ENCODE data around the gene RSPRY1. TPM values are rescaled to one million over a fixed set of nuclear protein-coding genes. Genes with fewer than 3 reads are reported as not detected.

RSPRY1 gene
- total RNA-seq, 1 donor from 2014 or later = 44.7 TPM

Other genes starting within 250 kb of the RSPRY1 start
- gene CETP, start 224.4 kb upstream of the RSPRY1 start, total RNA-seq = 0.42 TPM
- 50.1 TPM for gene NLRC5, start 196.8 kb upstream of the RSPRY1 start, total RNA-seq
- gene CPNE2, start 93.7 kb upstream of the RSPRY1 start, total RNA-seq = 19.8 TPM
- gene PSME3IP1, start 290 bp upstream of the RSPRY1 start, total RNA-seq = 122 TPM
- gene ARL2BP, start 58.9 kb downstream of the RSPRY1 start, total RNA-seq = 43.3 TPM
- gene PLLP, start 98.3 kb downstream of the RSPRY1 start, total RNA-seq = 34.3 TPM
- not detected for gene CCL22, start 172.5 kb downstream of the RSPRY1 start, total RNA-seq
- 31.1 TPM for gene CX3CL1, start 186.2 kb downstream of the RSPRY1 start, total RNA-seq
- 0.78 TPM for gene CCL17, start 218.4 kb downstream of the RSPRY1 start, total RNA-seq

All from ureter (tissue), 1 donor.